ENCODE measurements around the gene FOXP1.

FOXP1 gene

DNA sequence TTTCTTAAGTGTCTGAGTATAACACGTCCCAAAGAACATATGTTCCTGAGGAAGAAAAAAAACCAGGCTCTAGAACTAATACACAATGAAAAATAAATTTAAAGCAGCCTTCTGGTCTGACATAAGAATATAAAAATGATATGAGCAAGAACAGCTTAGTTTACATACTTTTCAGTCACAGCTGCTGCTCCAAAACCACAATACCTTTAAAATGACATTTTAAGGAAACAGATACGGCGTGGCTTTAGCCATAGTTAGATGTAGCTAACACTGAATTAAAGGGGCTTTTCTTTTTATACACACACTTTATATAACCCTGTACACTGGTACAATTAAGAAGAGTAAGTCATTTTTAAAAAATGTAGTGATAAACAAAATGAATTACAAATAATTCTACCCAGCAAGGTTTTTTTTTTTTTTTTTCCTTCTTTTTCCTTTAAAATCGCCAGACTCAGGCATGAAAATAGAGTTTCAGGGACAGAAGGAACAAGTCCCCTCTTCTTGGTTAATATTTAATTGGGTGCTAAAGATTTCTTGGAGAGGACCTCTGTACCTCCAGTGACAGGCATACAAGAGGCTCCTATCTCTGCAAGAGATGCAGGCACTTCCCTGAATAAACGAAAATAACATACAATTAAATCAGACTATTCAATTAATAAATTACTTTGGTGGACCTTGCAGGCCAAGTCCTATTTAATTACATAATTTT is 265.6 kb downstream of the FOXP1 start:
- TF ChIP-seq, protein P1, sequence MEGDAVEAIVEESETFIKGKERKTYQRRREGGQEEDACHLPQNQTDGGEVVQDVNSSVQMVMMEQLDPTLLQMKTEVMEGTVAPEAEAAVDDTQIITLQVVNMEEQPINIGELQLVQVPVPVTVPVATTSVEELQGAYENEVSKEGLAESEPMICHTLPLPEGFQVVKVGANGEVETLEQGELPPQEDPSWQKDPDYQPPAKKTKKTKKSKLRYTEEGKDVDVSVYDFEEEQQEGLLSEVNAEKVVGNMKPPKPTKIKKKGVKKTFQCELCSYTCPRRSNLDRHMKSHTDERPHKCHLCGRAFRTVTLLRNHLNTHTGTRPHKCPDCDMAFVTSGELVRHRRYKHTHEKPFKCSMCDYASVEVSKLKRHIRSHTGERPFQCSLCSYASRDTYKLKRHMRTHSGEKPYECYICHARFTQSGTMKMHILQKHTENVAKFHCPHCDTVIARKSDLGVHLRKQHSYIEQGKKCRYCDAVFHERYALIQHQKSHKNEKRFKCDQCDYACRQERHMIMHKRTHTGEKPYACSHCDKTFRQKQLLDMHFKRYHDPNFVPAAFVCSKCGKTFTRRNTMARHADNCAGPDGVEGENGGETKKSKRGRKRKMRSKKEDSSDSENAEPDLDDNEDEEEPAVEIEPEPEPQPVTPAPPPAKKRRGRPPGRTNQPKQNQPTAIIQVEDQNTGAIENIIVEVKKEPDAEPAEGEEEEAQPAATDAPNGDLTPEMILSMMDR (IDR thresholded peaks at IDR 0.05; ENCODE audit: low read depth, low read length) = no peak

DNA sequence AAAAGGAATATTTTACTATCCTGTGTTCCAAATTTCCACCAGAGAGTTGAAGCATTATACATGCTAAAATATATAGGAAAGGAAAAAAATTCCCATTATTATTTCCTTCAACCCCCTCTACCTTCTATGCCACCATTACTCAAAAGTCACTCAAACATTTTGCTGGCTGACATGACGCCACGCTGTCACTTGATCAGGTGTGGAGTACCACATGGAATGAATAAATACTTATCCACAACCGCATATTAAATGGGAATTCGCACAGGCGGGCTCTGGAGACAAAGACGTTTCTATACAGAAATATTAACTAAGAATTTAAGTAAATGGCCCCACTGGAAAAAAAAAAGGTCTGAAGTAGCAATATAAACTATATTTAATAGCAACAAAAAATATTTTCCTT is 266.4 kb downstream of the FOXP1 start:
- TF ChIP-seq, protein P1 (IDR thresholded peaks at IDR 0.05; ENCODE audit: low read depth, low read length) = no peak
- no peak overlapping the region for H3K4me3 ChIP-seq (ENCODE audit: low read depth, low read length)

More for the DNA sequence above, 265.6 kb downstream of the FOXP1 start:
- no peak overlapping the region for H3K4me3 ChIP-seq (ENCODE audit: low read depth, low read length)

GRCh38 chr3:71316066-71316777 is 267.3 kb downstream of the FOXP1 start:
- TF ChIP-seq, protein P1 (IDR thresholded peaks at IDR 0.05; ENCODE audit: low read depth, low read length) = no peak
- no peak overlapping the region for H3K4me3 ChIP-seq (ENCODE audit: low read depth, low read length)

DNA sequence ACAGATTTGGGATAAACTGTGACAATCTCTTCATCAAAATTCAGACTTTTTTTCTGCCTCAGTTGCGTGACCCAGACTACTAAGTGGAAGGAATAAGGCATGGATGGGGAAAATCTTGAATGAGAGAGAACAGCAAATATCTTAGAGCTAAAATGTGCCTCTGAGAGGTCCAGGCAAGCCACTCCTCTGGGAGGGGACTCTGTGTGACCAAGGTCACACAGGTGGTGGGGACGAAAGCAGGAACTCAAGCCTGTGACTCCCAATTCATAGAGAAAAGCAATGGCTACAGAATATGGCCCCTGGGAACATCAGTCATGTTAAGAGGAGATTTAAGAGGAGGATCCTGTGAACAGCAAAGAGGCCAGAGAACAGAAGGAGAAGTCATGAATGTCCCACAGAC is 268.1 kb downstream of the FOXP1 start:
- H3K4me3 ChIP-seq (ENCODE audit: low read depth, low read length) = no peak overlapping the region
- TF ChIP-seq, protein P1 (IDR thresholded peaks at IDR 0.05; ENCODE audit: low read depth, low read length) = no peak

DNA sequence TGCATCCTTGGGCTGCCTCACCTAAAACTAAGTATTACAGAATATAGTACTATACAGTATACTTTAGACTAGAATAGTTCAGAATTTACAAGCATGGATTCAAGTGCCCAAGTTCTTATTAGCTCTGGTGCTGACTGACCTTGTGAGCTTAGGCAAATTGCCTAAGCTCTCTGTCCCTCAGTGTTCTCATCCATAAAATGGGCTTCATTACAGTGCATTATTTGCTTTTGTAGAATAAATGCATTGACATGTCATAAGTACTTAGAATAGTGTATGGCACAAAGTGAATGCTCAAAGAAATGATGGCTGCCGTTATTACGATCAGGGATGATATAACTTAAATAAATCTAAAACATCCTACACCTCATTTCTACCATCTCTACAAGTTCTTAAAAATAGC is 269.7 kb downstream of the FOXP1 start:
- TF ChIP-seq, protein P1 (IDR thresholded peaks at IDR 0.05; ENCODE audit: low read depth, low read length) = no peak
- H3K4me3 ChIP-seq (ENCODE audit: low read depth, low read length) = no peak overlapping the region

GRCh38 chr3:71312461-71312860 is 271.1 kb downstream of the FOXP1 start:
- TF ChIP-seq, protein P1 (IDR thresholded peaks at IDR 0.05; ENCODE audit: low read depth, low read length) = no peak
- H3K4me3 ChIP-seq (ENCODE audit: low read depth, low read length) = no peak overlapping the region

GRCh38 chr3:71311661-71312046 is 271.9 kb downstream of the FOXP1 start:
- H3K4me3 ChIP-seq (ENCODE audit: low read depth, low read length) = no peak overlapping the region
- TF ChIP-seq, protein P1 (IDR thresholded peaks at IDR 0.05; ENCODE audit: low read depth, low read length) = no peak

Measured in WI38 (cell line).